ENCODE results near the gene NPEPL1.
A peak's percentile ranks its signal among the peaks of the same experiment; 100 is the strongest.

Gene NPEPL1

GRCh38 chr20:58698741-58699622, 6.4 kb downstream of the NPEPL1 start:
- no peaks in the 10 kb centered on the region for H3K27me3 ChIP-seq (ENCODE audit: control insufficient read depth in 1 of 2, insufficient read depth in 1 of 2, low read length in 2 of 2)
- peaks cover 84 to 94% of the 10 kb centered on the region in 2 experiments for H3K36me3 ChIP-seq (ENCODE audit: control insufficient read depth in 1 of 2, insufficient read depth in 2 of 2, low read depth in 1 of 2, low read length in 2 of 2)
- no peaks in the 10 kb centered on the region for H3K9me3 ChIP-seq (ENCODE audit: control insufficient read depth, low read length)
- no peak overlapping the region for H3K14ac ChIP-seq (ENCODE audit: low read length in 2 of 2)
- DNase-seq = no peak
- H2BK5ac ChIP-seq (ENCODE audit: low read depth, low read length, poor library complexity, severe bottlenecking) = no peak overlapping the region
- no peak overlapping the region for H3K4me2 ChIP-seq (ENCODE audit: low read length, poor library complexity, severe bottlenecking)
- no peak overlapping the region for H2AK5ac ChIP-seq (ENCODE audit: low read length, severe bottlenecking)
- no peak overlapping the region for H3K23ac ChIP-seq (ENCODE audit: low read length in 2 of 2)
- no peak overlapping the region for H3K18ac ChIP-seq (ENCODE audit: low read depth in 1 of 2, low read length in 2 of 2)
- no peak overlapping the region for H2BK12ac ChIP-seq (ENCODE audit: low read length in 2 of 2)
- H3K4me3 ChIP-seq (ENCODE audit: insufficient read depth in 1 of 2, low read depth in 1 of 2, low read length in 2 of 2) = peak overlapping the region in 1 of 2 experiments; percentile 12
- no peak overlapping the region for H3K27ac ChIP-seq (ENCODE audit: low read length, poor library complexity, severe bottlenecking)
- H3K9ac ChIP-seq (ENCODE audit: low read length) = peak overlapping the region; percentile 67
- no peak overlapping the region for H4K8ac ChIP-seq (ENCODE audit: low read length)
- no peak overlapping the region for H4K91ac ChIP-seq (ENCODE audit: low read length)
- 94% methylated on average over 27 of the region's 27 CpGs for WGBS
- H3K79me1 ChIP-seq (replicated peaks; ENCODE audit: low read length, poor library complexity, severe bottlenecking) = peaks cover 39% of the 10 kb centered on the region
- H2AFZ ChIP-seq (ENCODE audit: low read depth, low read length) = no peak overlapping the region
- no peak overlapping the region for H2BK15ac ChIP-seq (ENCODE audit: low read depth, poor library complexity, severe bottlenecking)
- H2BK120ac ChIP-seq (ENCODE audit: low read depth, low read length) = no peak overlapping the region
- H3K4me1 ChIP-seq (ENCODE audit: control insufficient read depth, insufficient read depth, low read depth, low read length) = peaks cover 27% of the 10 kb centered on the region
- no peak overlapping the region for H3K4ac ChIP-seq (ENCODE audit: low read depth in 1 of 2, low read length in 2 of 2)

- 95% methylated on average over 9 of the region's 9 CpGs for WGBS
- H2AK5ac ChIP-seq (ENCODE audit: low read length, severe bottlenecking) = no peak overlapping the region
Observed at GRCh38 chr20:58699623-58700107, 7.1 kb downstream of the NPEPL1 start.

GRCh38 chr20:58700121-58700821, 7.7 kb downstream of the NPEPL1 start:
- no peak overlapping the region for H2AFZ ChIP-seq (ENCODE audit: low read depth, low read length)
- 88% methylated on average over 10 of the region's 11 CpGs for WGBS
- H3K36me3 ChIP-seq (ENCODE audit: control insufficient read depth in 1 of 2, insufficient read depth in 2 of 2, low read depth in 1 of 2, low read length in 2 of 2) = peaks cover 84 to 87% of the 10 kb centered on the region in 2 experiments
- peaks cover 16% of the 10 kb centered on the region for H3K4me1 ChIP-seq (ENCODE audit: control insufficient read depth, insufficient read depth, low read depth, low read length)
- H4K91ac ChIP-seq (ENCODE audit: low read length) = no peak overlapping the region
- no peak overlapping the region for H2BK5ac ChIP-seq (ENCODE audit: low read depth, low read length, poor library complexity, severe bottlenecking)
- no peak overlapping the region for H2BK15ac ChIP-seq (ENCODE audit: low read depth, poor library complexity, severe bottlenecking)
- no peak overlapping the region for H4K8ac ChIP-seq (ENCODE audit: low read length)
- no peak for DNase-seq
- H3K23ac ChIP-seq (ENCODE audit: low read length in 2 of 2) = no peak overlapping the region
- no peak overlapping the region for H3K18ac ChIP-seq (ENCODE audit: low read depth in 1 of 2, low read length in 2 of 2)
- H3K27me3 ChIP-seq (ENCODE audit: control insufficient read depth in 1 of 2, insufficient read depth in 1 of 2, low read length in 2 of 2) = no peaks in the 10 kb centered on the region
- no peak overlapping the region for H3K4me3 ChIP-seq (ENCODE audit: insufficient read depth in 1 of 2, low read depth in 1 of 2, low read length in 2 of 2)
- no peak overlapping the region for H2AK5ac ChIP-seq (ENCODE audit: low read length, severe bottlenecking)
- no peaks in the 10 kb centered on the region for H3K9me3 ChIP-seq (ENCODE audit: control insufficient read depth, low read length)
- H3K14ac ChIP-seq (ENCODE audit: low read length in 2 of 2) = no peak overlapping the region
- H2BK12ac ChIP-seq (ENCODE audit: low read length in 2 of 2) = no peak overlapping the region
- no peak overlapping the region for H3K4me2 ChIP-seq (ENCODE audit: low read length, poor library complexity, severe bottlenecking)
- H3K9ac ChIP-seq (ENCODE audit: low read length) = peak overlapping the region; percentile 67
- no peak overlapping the region for H2BK120ac ChIP-seq (ENCODE audit: low read depth, low read length)
- peaks cover 28% of the 10 kb centered on the region for H3K79me1 ChIP-seq (replicated peaks; ENCODE audit: low read length, poor library complexity, severe bottlenecking)
- H3K4ac ChIP-seq (ENCODE audit: low read depth in 1 of 2, low read length in 2 of 2) = no peak overlapping the region
- no peak overlapping the region for H3K27ac ChIP-seq (ENCODE audit: low read length, poor library complexity, severe bottlenecking)

More at GRCh38 chr20:58699623-58700107, 7.1 kb downstream of the NPEPL1 start:
- Histone ChIP-seq H3K4ac (ENCODE audit: low read depth in 1 of 2, low read length in 2 of 2) (no peak overlapping the region), H2BK5ac (ENCODE audit: low read depth, low read length, poor library complexity, severe bottlenecking) (no peak overlapping the region), H3K27me3 (ENCODE audit: control insufficient read depth in 1 of 2, insufficient read depth in 1 of 2, low read length in 2 of 2) (no peaks in the 10 kb centered on the region), H3K9ac (ENCODE audit: low read length) (peak overlapping the region; percentile 67), H3K4me1 (ENCODE audit: control insufficient read depth, insufficient read depth, low read depth, low read length) (peaks cover 21% of the 10 kb centered on the region), H3K36me3 (ENCODE audit: control insufficient read depth in 1 of 2, insufficient read depth in 2 of 2, low read depth in 1 of 2, low read length in 2 of 2) (peaks cover 84 to 90% of the 10 kb centered on the region in 2 experiments), H2BK15ac (ENCODE audit: low read depth, poor library complexity, severe bottlenecking) (no peak overlapping the region), H3K27ac (ENCODE audit: low read length, poor library complexity, severe bottlenecking) (no peak overlapping the region), H3K9me3 (ENCODE audit: control insufficient read depth, low read length) (no peaks in the 10 kb centered on the region), H2BK120ac (ENCODE audit: low read depth, low read length) (no peak overlapping the region), H4K8ac (ENCODE audit: low read length) (no peak overlapping the region), H3K18ac (ENCODE audit: low read depth in 1 of 2, low read length in 2 of 2) (no peak overlapping the region), H3K23ac (ENCODE audit: low read length in 2 of 2) (no peak overlapping the region), H3K79me1 (replicated peaks; ENCODE audit: low read length, poor library complexity, severe bottlenecking) (peaks cover 33% of the 10 kb centered on the region), H4K91ac (ENCODE audit: low read length) (no peak overlapping the region), H2AFZ (ENCODE audit: low read depth, low read length) (no peak overlapping the region), H3K14ac (ENCODE audit: low read length in 2 of 2) (no peak overlapping the region), H2BK12ac (ENCODE audit: low read length in 2 of 2) (no peak overlapping the region), H3K4me3 (ENCODE audit: insufficient read depth in 1 of 2, low read depth in 1 of 2, low read length in 2 of 2) (peak overlapping the region in 1 of 2 experiments; percentile 12), H3K4me2 (ENCODE audit: low read length, poor library complexity, severe bottlenecking) (no peak overlapping the region)
- DNase-seq = no peak

GRCh38 chr20:58700823-58701222, 8.2 kb downstream of the NPEPL1 start:
- Histone ChIP-seq H2AK5ac (ENCODE audit: low read length, severe bottlenecking) (no peak overlapping the region), H2BK120ac (ENCODE audit: low read depth, low read length) (no peak overlapping the region), H3K4ac (ENCODE audit: low read depth in 1 of 2, low read length in 2 of 2) (no peak overlapping the region), H3K4me2 (ENCODE audit: low read length, poor library complexity, severe bottlenecking) (no peak overlapping the region), H3K9ac (ENCODE audit: low read length) (peak overlapping the region; percentile 46), H3K27me3 (ENCODE audit: control insufficient read depth in 1 of 2, insufficient read depth in 1 of 2, low read length in 2 of 2) (no peaks in the 10 kb centered on the region), H3K9me3 (ENCODE audit: control insufficient read depth, low read length) (no peaks in the 10 kb centered on the region), H3K14ac (ENCODE audit: low read length in 2 of 2) (no peak overlapping the region), H3K18ac (ENCODE audit: low read depth in 1 of 2, low read length in 2 of 2) (no peak overlapping the region), H2BK12ac (ENCODE audit: low read length in 2 of 2) (no peak overlapping the region), H2BK15ac (ENCODE audit: low read depth, poor library complexity, severe bottlenecking) (no peak overlapping the region), H3K79me1 (replicated peaks; ENCODE audit: low read length, poor library complexity, severe bottlenecking) (peaks cover 29% of the 10 kb centered on the region), H3K23ac (ENCODE audit: low read length in 2 of 2) (no peak overlapping the region), H2BK5ac (ENCODE audit: low read depth, low read length, poor library complexity, severe bottlenecking) (no peak overlapping the region), H3K4me1 (ENCODE audit: control insufficient read depth, insufficient read depth, low read depth, low read length) (peaks cover 14% of the 10 kb centered on the region), H3K36me3 (ENCODE audit: control insufficient read depth in 1 of 2, insufficient read depth in 2 of 2, low read depth in 1 of 2, low read length in 2 of 2) (peaks cover 84 to 85% of the 10 kb centered on the region in 2 experiments), H2AFZ (ENCODE audit: low read depth, low read length) (no peak overlapping the region), H3K27ac (ENCODE audit: low read length, poor library complexity, severe bottlenecking) (no peak overlapping the region), H3K4me3 (ENCODE audit: insufficient read depth in 1 of 2, low read depth in 1 of 2, low read length in 2 of 2) (no peak overlapping the region), H4K8ac (ENCODE audit: low read length) (no peak overlapping the region), H4K91ac (ENCODE audit: low read length) (no peak overlapping the region)
- 97% methylated on average over 11 of the region's 11 CpGs for WGBS
- DNase-seq = no peak

Measured in mesenchymal stem cell (in vitro differentiated cells and primary cell).